HepG2 (cell line): ENCODE measurements around the gene NTMT1. TPM values are rescaled to one million over a fixed set of nuclear protein-coding genes. Genes with fewer than 3 reads are reported as not detected.

Source experiments
- ATAC-seq: fragments of 200-7000 bp; cut with Tn5 transposase; 3 replicates; pipeline ENCODE4 v1.9.1; 2020; ENCODE audit warnings: mild to moderate bottlenecking, moderate library complexity
- BruUV-seq: library from RNA; stranded (reverse); fragments of 400-500 nt; replicated peaks from 2 replicates; lab custom pipeline; 2021; lab: Mats Ljungman, UMichigan
- CTCF ChIA-PET: fragments of 300-600 bp; formaldehyde crosslinking; extraction: SDS; loops from one replicate; lab custom pipeline; 2021; ENCODE audit warnings: low total read pairs, inconsistent platforms, low intra/inter-chr PET ratio; lab: Yijun Ruan, JAX
- POLR2A ChIA-PET: fragments of 350-600 bp; sonication (Branson Sonifier 250); formaldehyde crosslinking; loops from one replicate; lab custom pipeline; 2020; ENCODE audit warnings: antibody characterized with exemption, inconsistent platforms; lab: Yijun Ruan, JAX
- DNase-seq: peaks from one replicate; pipeline ENCODE4 v3.0.0-alpha.2; 2015; ENCODE audit warnings: low spot score
- FAIRE-seq: peaks from 3 replicates; lab custom pipeline; 2011; peaks lifted over from hg19 to GRCh38; lab: Jason Lieb, UNC
- H2AFZ ChIP-seq: one replicate; pipeline ENCODE4 v1.6.1; 2011; ENCODE audit warnings: low read length, inconsistent platforms
- H3K27ac ChIP-seq: fragments of 300-600 bp; 3 replicates; pipeline ENCODE4 v1.8.0; 2011; ENCODE audit warnings: mixed run types, mild to moderate bottlenecking, mixed read lengths, low read length, inconsistent platforms; ENCODE audit not compliant: insufficient read depth; ENCODE audit errors: extremely low read length
- H3K27me3 ChIP-seq, 2 experiments: fragments of 200-600 bp in 1 of 2; 2 replicates in 1 of 2; 3 replicates in 1 of 2; pipeline versions ENCODE4 v1.6.0 to v1.8.0; 2011; ENCODE audit warnings: low read length in 2 of 2, mild to moderate bottlenecking in 2 of 2, moderate library complexity in 2 of 2, inconsistent platforms in 1 of 2; ENCODE audit not compliant: insufficient read depth in 2 of 2, control insufficient read depth in 1 of 2
- H3K36me3 ChIP-seq, 2 experiments: fragments of 200-600 bp in 1 of 2; replicated peaks in 1 of 2; 2 replicates in 1 of 2; 3 replicates in 1 of 2; pipeline versions ENCODE4 v1.5.1 to v1.8.0; 2011; ENCODE audit warnings: low read length in 2 of 2, inconsistent platforms in 1 of 2; ENCODE audit not compliant: insufficient read depth in 2 of 2, control insufficient read depth in 1 of 2
- H3K4me1 ChIP-seq: 2 replicates; pipeline ENCODE4 v1.5.1; 2012; ENCODE audit warnings: low read length, inconsistent platforms; ENCODE audit not compliant: insufficient read depth
- H3K4me2 ChIP-seq: 2 replicates; pipeline ENCODE4 v1.6.0; 2011; ENCODE audit warnings: low read depth, low read length, inconsistent platforms
- H3K4me3 ChIP-seq, 3 experiments: fragments of 200-600 bp in 1 of 3; sonication (generic), shearing (Covaris generic) in 1 of 3; replicated peaks in 1 of 3; 2 replicates each; pipeline ENCODE4 v1.5.1; 2011 to 2016; ENCODE audit warnings: low read length in 3 of 3, inconsistent platforms in 2 of 3, low read depth in 2 of 3, mild to moderate bottlenecking in 2 of 3, control low read depth in 1 of 3, mixed read lengths in 1 of 3; ENCODE audit not compliant: insufficient read depth in 1 of 3
- H3K79me2 ChIP-seq: one replicate; pipeline ENCODE4 v1.6.1; 2011; ENCODE audit warnings: low read length, inconsistent platforms; ENCODE audit not compliant: insufficient read depth
- H3K9ac ChIP-seq: 2 replicates; pipeline ENCODE4 v1.6.0; 2011; ENCODE audit warnings: mild to moderate bottlenecking, low read depth, low read length, inconsistent platforms; ENCODE audit not compliant: insufficient read depth
- H3K9me3 ChIP-seq: 2 replicates; pipeline ENCODE4 v1.5.1; 2012; ENCODE audit warnings: mild to moderate bottlenecking, low read length
- H4K20me1 ChIP-seq: 2 replicates; pipeline ENCODE4 v1.6.0; 2011; ENCODE audit warnings: inconsistent platforms, mild to moderate bottlenecking, low read length, moderate library complexity; ENCODE audit not compliant: insufficient read depth
- MEIS1 ChIP-seq: sonication (generic); formaldehyde crosslinking; IDR thresholded peaks from 2 replicates; pipeline ENCODE4 v1.9.0; 2021; ENCODE audit warnings: mild to moderate bottlenecking, missing genetic modification reagents, moderate library complexity, borderline replicate concordance
- NR3C1 ChIP-seq: sonication (generic); formaldehyde crosslinking; IDR thresholded peaks from 2 replicates; pipeline ENCODE4 v1.4.0; 2020; ENCODE audit warnings: missing genetic modification reagents
- PATZ1 ChIP-seq: sonication (generic); formaldehyde crosslinking; IDR thresholded peaks from 2 replicates; pipeline ENCODE4 v1.4.0; 2020; ENCODE audit warnings: missing genetic modification reagents
- SOX6 ChIP-seq, 2 experiments: fragments of 450-650 bp in 1 of 2; sonication (generic) in 1 of 2; formaldehyde crosslinking in 1 of 2; IDR thresholded peaks; 2 replicates each; pipeline versions ENCODE4 v1.4.0 to v1.6.1; 2017 to 2020; ENCODE audit warnings: antibody characterized with exemption in 1 of 2, mild to moderate bottlenecking in 1 of 2, missing genetic modification reagents in 1 of 2
- ZNF230 ChIP-seq: sonication (generic); formaldehyde crosslinking; IDR thresholded peaks from 2 replicates; pipeline ENCODE4 v1.4.0; 2020; ENCODE audit warnings: mild to moderate bottlenecking, missing genetic modification reagents
- ZNF607 ChIP-seq: sonication (generic); formaldehyde crosslinking; IDR thresholded peaks from 2 replicates; pipeline ENCODE4 v1.5.1; 2020; ENCODE audit warnings: missing genetic modification reagents, mild to moderate bottlenecking, borderline replicate concordance
- ZNF646 ChIP-seq: sonication (generic); formaldehyde crosslinking; IDR thresholded peaks from 2 replicates; pipeline ENCODE4 v1.9.0; 2021; ENCODE audit warnings: mild to moderate bottlenecking, missing genetic modification reagents
- ZNF747 ChIP-seq: sonication (generic); formaldehyde crosslinking; IDR thresholded peaks from 2 replicates; pipeline ENCODE4 v1.8.1; 2023; ENCODE audit warnings: missing genetic modification reagents, mild to moderate bottlenecking, borderline replicate concordance
- ZNF790 ChIP-seq: sonication (generic); formaldehyde crosslinking; IDR thresholded peaks from 2 replicates; pipeline ENCODE4 v1.8.0; 2022; ENCODE audit warnings: missing genetic modification reagents, mild to moderate bottlenecking, borderline replicate concordance
- WGBS: methylation state at CpG from one replicate; pipeline ENCODE4 v1.1.6; 2017; ENCODE audit warnings: low lambda C conversion rate; 5-methylcytosine and 5-hydroxymethylcytosine counted together
- in situ Hi-C: cut with HindIII; loops from 2 replicates; pipeline ENCODE4 v1.10.0; 2017; ENCODE audit warnings: low pct_unique_long_range_greater_than_20kb; ENCODE audit not compliant: extremely low pct_ligation_motif_present
- intact Hi-C: fragments of 100-400 bp; cut with micrococcal nuclease; formaldehyde crosslinking; loops from one replicate; pipeline ENCODE4 v1.10.0; 2022; ENCODE audit not compliant: unreplicated experiment
- polyA plus RNA-seq, 8 experiments: library from polyadenylated mRNA; depleted of rRNA in 3 of 8; stranded (reverse) in 7 of 8; unstranded in 1 of 8; fragments of >200 nt; fragmentation: Illumina TruSeq in 4 of 8; extraction: Trizol in 4 of 8; gene quantifications; 2 replicates each; pipeline versions ENCODE4 v1.2.1 to v1.2.3, GENCODE V29; 2011 to 2016; ENCODE audit warnings: low read depth in 4 of 8, missing spikeins in 1 of 8, mixed read lengths in 1 of 8; ENCODE audit not compliant: insufficient read depth in 1 of 8
- total RNA-seq, 5 experiments: library from RNA; depleted of rRNA; stranded (reverse); fragments of >200 nt; fragmentation: Illumina TruSeq; extraction: Trizol; gene quantifications; 2 replicates each; pipeline ENCODE4 v1.2.3, GENCODE V29; 2016; ENCODE audit warnings: low read depth in 1 of 5
- TF ChIP-seq, protein P1 (sequence below): sonication (generic); formaldehyde crosslinking; IDR thresholded peaks from 2 replicates; pipeline ENCODE4 v1.5.0; 2020; ENCODE audit warnings: mild to moderate bottlenecking, missing genetic modification reagents, borderline replicate concordance

NTMT1 gene
- total and polyA plus RNA-seq, 2 of the 13 experiments (the other 11 are each of a cell fraction or from before 2014, with no cell fraction given), result 49.1 to 53.8 TPM

DNA sequence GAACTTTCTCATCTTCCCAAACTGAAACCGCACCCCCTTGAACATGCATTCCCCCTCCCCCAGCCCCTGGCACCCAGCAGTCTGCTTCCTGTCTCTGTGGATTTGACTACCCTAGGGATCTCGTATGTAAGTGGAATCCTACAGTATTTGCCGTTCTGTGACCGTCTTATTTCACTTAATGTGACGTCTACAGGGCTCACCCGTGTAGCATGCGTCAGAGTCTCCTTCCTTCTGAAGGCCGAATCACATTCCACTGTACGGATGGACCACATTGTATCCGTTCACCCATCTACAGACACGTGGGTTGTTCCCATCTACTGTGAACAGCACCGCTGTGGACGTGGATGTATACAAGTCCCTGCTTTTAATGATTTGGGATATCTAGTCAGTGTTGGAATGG lies 44.0 kb downstream of the NTMT1 start:
- WGBS, result 28% methylated on average over 13 of the region's 13 CpGs
- Histone ChIP-seq H3K4me1 (no peaks in the 10 kb centered on the region), H3K4me2 (no peak overlapping the region), H3K36me3 (no peaks in the 10 kb centered on the region), H3K4me3 (no peak overlapping the region), H3K9ac (no peak overlapping the region), H3K27me3 (peaks cover 19 to 73% of the 10 kb centered on the region in 2 experiments), H3K79me2 (no peaks in the 10 kb centered on the region), H4K20me1 (no peaks in the 10 kb centered on the region), H2AFZ (no peak overlapping the region), H3K27ac (no peak overlapping the region), H3K9me3 (no peaks in the 10 kb centered on the region)
- intact Hi-C loops (no loop called here), in situ Hi-C loops (no loop called here)
- no TSS peak for BruUV-seq
- ChIA-PET POLR2A (no interaction called here), CTCF (no interaction called here)
- no peak for ATAC-seq
- DNase-seq, result no peak
- TF ChIP-seq NR3C1 (CRISPR knock-in tag) (no peak), ZNF230 (CRISPR knock-in tag) (no peak), ZNF790 (no peak), ZNF747 (no peak), ZNF607 (CRISPR knock-in tag) (no peak), SOX6 (IDR thresholded peaks at IDR 0.05) (no peak), SOX6 (CRISPR knock-in tag; IDR thresholded peaks at IDR 0.05) (no peak), PATZ1 (CRISPR knock-in tag) (no peak), ZNF646 (CRISPR knock-in tag) (no peak), MEIS1 (no peak)
- TF ChIP-seq, protein P1, sequence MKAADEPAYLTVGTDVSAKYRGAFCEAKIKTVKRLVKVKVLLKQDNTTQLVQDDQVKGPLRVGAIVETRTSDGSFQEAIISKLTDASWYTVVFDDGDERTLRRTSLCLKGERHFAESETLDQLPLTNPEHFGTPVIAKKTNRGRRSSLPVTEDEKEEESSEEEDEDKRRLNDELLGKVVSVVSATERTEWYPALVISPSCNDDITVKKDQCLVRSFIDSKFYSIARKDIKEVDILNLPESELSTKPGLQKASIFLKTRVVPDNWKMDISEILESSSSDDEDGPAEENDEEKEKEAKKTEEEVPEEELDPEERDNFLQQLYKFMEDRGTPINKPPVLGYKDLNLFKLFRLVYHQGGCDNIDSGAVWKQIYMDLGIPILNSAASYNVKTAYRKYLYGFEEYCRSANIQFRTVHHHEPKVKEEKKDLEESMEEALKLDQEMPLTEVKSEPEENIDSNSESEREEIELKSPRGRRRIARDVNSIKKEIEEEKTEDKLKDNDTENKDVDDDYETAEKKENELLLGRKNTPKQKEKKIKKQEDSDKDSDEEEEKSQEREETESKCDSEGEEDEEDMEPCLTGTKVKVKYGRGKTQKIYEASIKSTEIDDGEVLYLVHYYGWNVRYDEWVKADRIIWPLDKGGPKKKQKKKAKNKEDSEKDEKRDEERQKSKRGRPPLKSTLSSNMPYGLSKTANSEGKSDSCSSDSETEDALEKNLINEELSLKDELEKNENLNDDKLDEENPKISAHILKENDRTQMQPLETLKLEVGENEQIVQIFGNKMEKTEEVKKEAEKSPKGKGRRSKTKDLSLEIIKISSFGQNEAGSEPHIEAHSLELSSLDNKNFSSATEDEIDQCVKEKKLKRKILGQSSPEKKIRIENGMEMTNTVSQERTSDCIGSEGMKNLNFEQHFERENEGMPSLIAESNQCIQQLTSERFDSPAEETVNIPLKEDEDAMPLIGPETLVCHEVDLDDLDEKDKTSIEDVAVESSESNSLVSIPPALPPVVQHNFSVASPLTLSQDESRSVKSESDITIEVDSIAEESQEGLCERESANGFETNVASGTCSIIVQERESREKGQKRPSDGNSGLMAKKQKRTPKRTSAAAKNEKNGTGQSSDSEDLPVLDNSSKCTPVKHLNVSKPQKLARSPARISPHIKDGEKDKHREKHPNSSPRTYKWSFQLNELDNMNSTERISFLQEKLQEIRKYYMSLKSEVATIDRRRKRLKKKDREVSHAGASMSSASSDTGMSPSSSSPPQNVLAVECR, result no peak
- no peak for FAIRE-seq
